ENCODE data around the gene ASB7.

DNA sequence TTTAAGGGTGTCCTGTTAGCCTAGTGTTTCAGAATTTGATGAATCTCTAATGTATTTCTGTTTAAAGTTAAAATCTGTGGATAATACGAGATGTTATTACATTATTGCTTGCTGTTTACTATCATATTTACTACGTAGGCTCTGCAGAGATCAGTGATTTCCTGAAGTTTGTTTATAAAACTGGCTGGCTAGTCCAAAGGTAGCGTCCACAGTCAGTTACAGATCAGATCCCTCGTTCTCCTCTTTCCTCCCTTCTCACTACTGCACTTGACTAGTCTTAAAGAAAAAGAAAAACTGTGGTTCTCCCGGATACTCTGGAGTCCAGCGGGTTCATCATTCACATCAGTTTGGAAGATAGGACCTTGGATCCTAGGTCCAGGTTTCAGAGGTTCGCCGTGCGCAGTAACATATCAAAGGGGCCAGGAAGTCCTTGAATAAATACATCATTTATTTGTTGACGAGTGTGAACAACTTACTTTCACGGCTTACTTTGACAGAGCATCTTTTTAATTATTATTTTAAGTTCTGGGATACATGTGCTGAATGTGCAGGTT is 35.9 kb downstream of the ASB7 start:
- TF ChIP-seq CTCF (IDR thresholded peaks at IDR 0.05), result no peak
- TF ChIP-seq POLR2AphosphoS5 (IDR thresholded peaks at IDR 0.05), result no peak
- no peak for TF ChIP-seq POLR2A (IDR thresholded peaks at IDR 0.05)
- TF ChIP-seq EP300 (IDR thresholded peaks at IDR 0.05), result no peak

Measured in suprapubic skin (tissue), 4 donors.